Upper lobe of left lung (tissue), 6 donors: ENCODE measurements around the gene MAP3K13. TPM values are rescaled to one million over a fixed set of nuclear protein-coding genes. Genes with fewer than 3 reads are reported as not detected.

Experiments used
- ATAC-seq, 2 donors: fragments of 200-7000 bp; cut with Tn5 transposase; one replicate each; pipeline ENCODE4 v1.9.1; 2022; ENCODE audit warnings: mild to moderate bottlenecking in 2 of 2, moderate library complexity in 2 of 2; ENCODE audit not compliant: low FRiP score in 2 of 2
- DNase-seq, 2 donors: peaks; one replicate each; pipeline ENCODE4 v3.0.0-alpha.2; 2019 to 2020
- H3K27ac ChIP-seq, 4 donors: fragments of 200-600 bp; sonication (generic); one replicate each; pipeline ENCODE4 v1.5.1; 2016 to 2019
- H3K27me3 ChIP-seq, 4 donors: fragments of 200-600 bp; sonication (generic); one replicate each; pipeline ENCODE4 v1.5.1; 2017 to 2019
- H3K36me3 ChIP-seq, 4 donors: fragments of 200-600 bp; sonication (generic); one replicate each; pipeline ENCODE4 v1.5.1; 2016 to 2019
- H3K4me1 ChIP-seq, 4 donors: fragments of 200-600 bp; sonication (generic); one replicate each; pipeline ENCODE4 v1.5.1; 2018 to 2019
- H3K4me3 ChIP-seq, 4 donors: fragments of 200-600 bp; sonication (generic); one replicate each; pipeline ENCODE4 v1.5.1; 2017 to 2019; ENCODE audit warnings: mild to moderate bottlenecking in 2 of 4, moderate library complexity in 1 of 4
- H3K9me3 ChIP-seq, 4 donors: fragments of 200-600 bp; sonication (generic); one replicate each; pipeline ENCODE4 v1.5.1; 2018 to 2019
- CTCF ChIP-seq, 6 experiments: fragments of 450-650 bp in 4 of 6; fragments of 200-600 bp in 2 of 6; sonication (generic) in 2 of 6; IDR thresholded peaks; one replicate each; pipeline ENCODE4 v1.5.1; 2016 to 2019; ENCODE audit warnings: antibody characterized with exemption in 6 of 6
- EP300 ChIP-seq, 4 donors: sonication (generic); formaldehyde crosslinking; IDR thresholded peaks; one replicate each; pipeline ENCODE4 v1.5.1; 2017; ENCODE audit warnings: antibody characterized with exemption in 4 of 4, control low read depth in 2 of 4
- POLR2A ChIP-seq, 4 donors: fragments of 450-650 bp; IDR thresholded peaks; one replicate each; pipeline ENCODE4 v1.5.1; 2016 to 2017; ENCODE audit warnings: antibody characterized with exemption in 4 of 4, mild to moderate bottlenecking in 2 of 4
- POLR2AphosphoS5 ChIP-seq, 2 donors: sonication (generic); formaldehyde crosslinking; IDR thresholded peaks; one replicate each; pipeline ENCODE4 v1.5.1; 2017; ENCODE audit warnings: antibody characterized with exemption in 2 of 2
- WGBS, 2 donors: methylation state at CpG; one replicate each; pipeline ENCODE4 v1.1.5; 2017 to 2018; 5-methylcytosine and 5-hydroxymethylcytosine counted together
- total RNA-seq, 6 donors: library from RNA; depleted of rRNA in 4 of 6; stranded (reverse); fragments of >200 nt in 4 of 6; gene quantifications; one replicate each; pipeline versions ENCODE4 v1.1.0 to v1.2.1, GENCODE V29; 2016 to 2021
- donor health status: DM: no; HTN: no; CAD: no; lungs with moderate emphysema.
- donor health status: DM: no; HTN: yes; CAD: no; lungs with severe emphysema.

MAP3K13 gene
- total RNA-seq, 6 donors from 2014 or later, result 25.3 to 41.4 (median 31.2) TPM

DNA sequence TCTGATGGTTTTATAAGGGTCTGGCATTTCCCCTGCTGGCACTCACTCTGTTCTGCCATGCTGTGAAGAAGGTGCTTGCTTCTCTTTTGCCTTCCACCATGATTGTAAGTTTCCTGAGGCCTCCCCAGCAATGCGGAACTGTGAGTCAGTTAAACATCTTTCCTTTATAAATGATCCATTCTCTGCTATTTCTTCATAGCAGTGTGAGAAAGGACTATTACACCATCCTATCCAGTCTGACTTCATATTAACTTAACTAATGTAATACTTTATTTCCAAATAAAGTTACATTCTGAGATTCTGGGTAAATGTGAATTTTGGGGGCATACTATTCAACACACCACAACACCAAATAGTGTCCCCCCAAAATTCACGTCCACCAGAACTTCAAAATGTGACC is 22.2 kb upstream of the MAP3K13 start:
- no peaks in the 10 kb centered on the region for H3K27me3 ChIP-seq
- TF ChIP-seq CTCF (IDR thresholded peaks at IDR 0.05), result no peak
- no peak for TF ChIP-seq POLR2AphosphoS5 (IDR thresholded peaks at IDR 0.05)
- no peak for TF ChIP-seq POLR2A (IDR thresholded peaks at IDR 0.05)
- no peak for TF ChIP-seq EP300 (IDR thresholded peaks at IDR 0.05)
- ATAC-seq (no peak), DNase-seq (no peak)
- H3K4me1 ChIP-seq, result peaks cover 3 to 15% (median 11%) of the 10 kb centered on the region in 4 donors
- H3K27ac ChIP-seq, result no peak overlapping the region
- no peak overlapping the region for H3K4me3 ChIP-seq
- H3K36me3 ChIP-seq, result no peaks in the 10 kb centered on the region
- no peaks in the 10 kb centered on the region for H3K9me3 ChIP-seq
- WGBS, 2 donors, result 95 to 97% methylated on average over 2 of the region's 2 CpGs

DNA sequence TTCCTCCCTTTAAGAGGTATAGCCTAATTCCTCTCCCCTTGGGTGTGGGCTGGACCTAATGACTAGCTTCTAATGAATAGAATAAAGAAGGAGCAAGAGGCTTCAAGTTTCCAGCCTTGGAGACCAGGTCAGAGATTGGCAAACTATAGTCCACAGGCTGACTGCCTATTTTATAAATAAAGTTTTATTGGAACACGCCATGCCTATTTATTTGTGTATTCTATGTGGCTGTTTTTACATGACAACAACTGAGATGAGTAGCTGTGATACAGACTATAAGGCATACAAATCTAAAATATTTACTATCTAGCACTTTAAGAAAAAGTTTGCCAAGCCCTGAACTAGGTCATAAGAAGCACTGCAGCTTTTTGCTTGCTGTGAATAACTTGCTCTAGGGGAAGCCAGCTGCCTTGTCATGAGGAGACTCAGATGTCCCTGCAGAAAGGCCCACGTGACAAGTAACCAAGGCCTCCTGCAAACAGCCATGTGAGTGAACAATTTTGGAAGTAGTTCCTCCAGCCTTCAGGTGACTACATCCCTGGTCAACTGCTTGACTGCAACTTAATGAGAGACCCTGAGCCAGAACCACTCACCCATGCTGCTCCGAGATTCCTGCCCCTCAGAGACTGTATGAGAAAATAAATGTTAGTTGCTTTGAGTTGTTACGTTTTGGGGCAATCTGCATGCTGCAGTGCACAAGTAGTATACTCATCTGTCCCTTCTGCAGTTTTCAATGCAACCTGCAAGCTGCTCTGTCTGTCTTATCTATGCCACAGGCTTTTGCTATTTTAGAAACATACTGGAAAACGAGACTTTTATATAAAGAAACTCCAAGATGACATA is 21.1 kb upstream of the MAP3K13 start:
- peak overlapping the region in 1 of 4 donors; percentile 36 for H3K27ac ChIP-seq
- no peaks in the 10 kb centered on the region for H3K9me3 ChIP-seq
- H3K27me3 ChIP-seq, result no peaks in the 10 kb centered on the region
- TF ChIP-seq POLR2A (IDR thresholded peaks at IDR 0.05), result no peak
- DNase-seq, result peak in 1 of 2 donors; percentile 32
- no peak for ATAC-seq
- peaks cover 3 to 15% (median 11%) of the 10 kb centered on the region in 4 donors for H3K4me1 ChIP-seq
- no peak overlapping the region for H3K4me3 ChIP-seq
- 74 to 80% methylated on average over 5 of the region's 5 CpGs for WGBS, 2 donors
- no peaks in the 10 kb centered on the region for H3K36me3 ChIP-seq

DNA sequence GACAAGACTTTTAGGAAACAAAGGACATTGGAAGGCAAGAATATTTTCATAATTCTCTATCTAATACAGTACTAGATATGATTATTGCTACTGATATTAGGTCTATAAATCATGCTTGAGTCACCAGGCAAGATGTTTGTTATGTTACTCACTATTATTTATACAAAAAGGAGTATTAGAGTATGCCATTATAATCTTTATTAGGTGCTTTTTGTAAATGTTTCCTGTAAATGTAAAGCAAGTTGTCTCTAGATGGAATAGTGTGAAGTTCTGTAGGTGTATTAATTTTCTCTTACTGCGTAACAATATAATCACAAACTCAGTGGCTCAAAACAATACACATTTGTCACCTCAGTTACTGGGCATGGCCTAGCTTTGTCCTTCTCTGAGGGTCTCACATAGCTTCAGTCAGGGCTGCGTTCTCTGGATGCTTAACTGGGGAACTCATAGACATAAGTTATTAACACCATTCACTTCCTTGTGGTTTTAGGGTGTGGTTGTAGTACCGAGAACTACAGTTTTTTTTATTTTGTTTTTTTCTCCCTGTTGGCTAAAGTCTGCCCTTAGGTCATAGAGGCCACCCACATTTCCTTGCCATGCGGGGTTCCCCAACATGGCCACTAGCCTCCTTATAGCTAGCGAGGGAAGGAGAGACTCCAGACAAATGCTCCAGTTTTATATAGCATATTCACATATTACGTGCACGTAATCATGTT is 20.3 kb upstream of the MAP3K13 start:
- peak in 1 of 2 donors; percentile 46 for ATAC-seq

GRCh38 chr3:185347399-185347798 is 15.5 kb upstream of the MAP3K13 start:
- no peaks in the 10 kb centered on the region for H3K27me3 ChIP-seq
- no peak overlapping the region for H3K4me3 ChIP-seq
- ATAC-seq (no peak), DNase-seq (no peak)
- TF ChIP-seq CTCF (IDR thresholded peaks at IDR 0.05), result no peak
- TF ChIP-seq POLR2A (IDR thresholded peaks at IDR 0.05), result no peak
- TF ChIP-seq EP300 (IDR thresholded peaks at IDR 0.05), result no peak
- no peak for TF ChIP-seq POLR2AphosphoS5 (IDR thresholded peaks at IDR 0.05)
- H3K36me3 ChIP-seq, result no peaks in the 10 kb centered on the region
- H3K27ac ChIP-seq, result no peak overlapping the region
- WGBS, 2 donors, result 91 to 94% methylated on average over 9 of the region's 9 CpGs
- H3K4me1 ChIP-seq, result peaks cover 3 to 9% (median 5%) of the 10 kb centered on the region in 4 donors
- no peaks in the 10 kb centered on the region for H3K9me3 ChIP-seq

More for the DNA sequence above, 20.3 kb upstream of the MAP3K13 start:
- no peak for DNase-seq
- WGBS, 2 donors, result 65 to 71% methylated on average over 7 of the region's 7 CpGs
- Histone ChIP-seq H3K4me3 (no peak overlapping the region), H3K36me3 (no peaks in the 10 kb centered on the region), H3K9me3 (no peaks in the 10 kb centered on the region), H3K27me3 (no peaks in the 10 kb centered on the region), H3K27ac (peak overlapping the region in 1 of 4 donors; percentile 36), H3K4me1 (peaks cover 3 to 15% (median 11%) of the 10 kb centered on the region in 4 donors)
- TF ChIP-seq POLR2AphosphoS5 (IDR thresholded peaks at IDR 0.05) (no peak), POLR2A (IDR thresholded peaks at IDR 0.05) (no peak), EP300 (IDR thresholded peaks at IDR 0.05) (no peak), CTCF (IDR thresholded peaks at IDR 0.05) (no peak)

GRCh38 chr3:185350841-185351240 is 12.1 kb upstream of the MAP3K13 start:
- Histone ChIP-seq H3K9me3 (no peaks in the 10 kb centered on the region), H3K4me1 (peaks cover 0 to 5% (median 0%) of the 10 kb centered on the region in 4 donors), H3K27ac (no peak overlapping the region), H3K36me3 (no peaks in the 10 kb centered on the region), H3K27me3 (no peaks in the 10 kb centered on the region), H3K4me3 (no peak overlapping the region)
- DNase-seq (no peak), ATAC-seq (no peak)
- 84 to 86% methylated on average over 6 of the region's 6 CpGs for WGBS, 2 donors
- TF ChIP-seq POLR2AphosphoS5 (IDR thresholded peaks at IDR 0.05), result no peak
- no peak for TF ChIP-seq EP300 (IDR thresholded peaks at IDR 0.05)
- TF ChIP-seq POLR2A (IDR thresholded peaks at IDR 0.05), result no peak
- no peak for TF ChIP-seq CTCF (IDR thresholded peaks at IDR 0.05)
